HuH-7 (cell line): ENCODE results near the gene OSBP2.

Source experiments
- DNase-seq: peaks from one replicate; pipeline ENCODE4 v3.0.0; 2011; ENCODE audit warnings: low spot score

Gene OSBP2

GRCh38 chr22:30809086-30809485 is 114.4 kb downstream of the OSBP2 start:
- no peak for DNase-seq

GRCh38 chr22:30810105-30810504 is 115.4 kb downstream of the OSBP2 start:
- DNase-seq = no peak

GRCh38 chr22:30813936-30814335 is 119.3 kb downstream of the OSBP2 start:
- DNase-seq = no peak

GRCh38 chr22:30816413-30816812 is 121.7 kb downstream of the OSBP2 start:
- no peak for DNase-seq

- DNase-seq = no peak
Observed at GRCh38 chr22:30821381-30821780, 126.7 kb downstream of the OSBP2 start.

- DNase-seq = no peak
Observed at GRCh38 chr22:30821863-30822215, 127.2 kb downstream of the OSBP2 start.

GRCh38 chr22:30822216-30823014 is 127.7 kb downstream of the OSBP2 start:
- peak; percentile 54 for DNase-seq

- peak; percentile 78 for DNase-seq
Observed at GRCh38 chr22:30823015-30823370, 128.3 kb downstream of the OSBP2 start.

- no peak for DNase-seq
Observed at GRCh38 chr22:30824096-30824495, 129.4 kb downstream of the OSBP2 start.

GRCh38 chr22:30824711-30825110 is 130.0 kb downstream of the OSBP2 start:
- DNase-seq = no peak

GRCh38 chr22:30825711-30826505 is 131.2 kb downstream of the OSBP2 start:
- DNase-seq = no peak

- DNase-seq = no peak
Observed at GRCh38 chr22:30826670-30827355, 132.1 kb downstream of the OSBP2 start.

GRCh38 chr22:30827646-30828045 is 133.0 kb downstream of the OSBP2 start:
- DNase-seq = no peak

GRCh38 chr22:30828187-30829155 is 133.8 kb downstream of the OSBP2 start:
- DNase-seq = no peak

- DNase-seq = no peak
Observed at GRCh38 chr22:30829901-30830550, 135.4 kb downstream of the OSBP2 start.

- no peak for DNase-seq
Observed at GRCh38 chr22:30830907-30831306, 136.2 kb downstream of the OSBP2 start.

- DNase-seq = no peak
Observed at GRCh38 chr22:30832407-30832987, 137.8 kb downstream of the OSBP2 start.

GRCh38 chr22:30833322-30833721 is 138.6 kb downstream of the OSBP2 start:
- DNase-seq = no peak

- DNase-seq = no peak
Observed at GRCh38 chr22:30837531-30837930, 142.9 kb downstream of the OSBP2 start.

- DNase-seq = no peak
Observed at GRCh38 chr22:30838111-30838510, 143.4 kb downstream of the OSBP2 start.

GRCh38 chr22:30841273-30841672 is 146.6 kb downstream of the OSBP2 start:
- DNase-seq = no peak
